Measurements from ENCODE around the gene NHERF2.
"Not testable (repeated sequence)": the region's sequence is repeated elsewhere in the genome, so short reads cannot be mapped to it uniquely, and the experiment has no call there.

Gene NHERF2

DNA sequence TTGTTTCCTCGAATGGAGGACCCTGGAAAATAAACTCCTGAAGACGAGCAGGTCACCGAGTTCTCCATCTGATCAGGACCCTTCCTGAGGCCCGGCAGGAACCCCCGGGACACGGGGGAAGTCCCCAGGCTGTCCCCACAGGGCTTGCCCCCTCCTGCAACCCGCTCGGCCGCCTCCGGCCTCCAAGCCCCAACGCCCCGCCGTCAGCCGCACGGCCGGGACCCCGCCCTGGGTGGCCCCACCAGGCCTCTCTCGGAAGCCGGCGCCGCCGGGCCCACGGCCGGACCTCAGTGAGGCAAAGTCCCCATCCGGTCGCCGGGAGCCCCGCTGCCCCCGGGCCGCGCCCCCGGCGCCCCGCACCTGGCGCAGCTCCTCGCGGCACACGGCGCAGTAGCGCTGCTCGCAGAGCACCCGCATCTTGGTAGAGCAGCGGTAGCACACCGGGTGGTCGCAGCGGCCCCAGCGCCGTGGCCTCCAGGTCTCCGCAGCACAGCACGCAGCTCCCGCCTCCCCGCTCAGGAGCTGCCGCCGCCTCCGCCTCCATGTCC, 17.5 kb upstream of the NHERF2 start:
- H3K9ac ChIP-seq (ENCODE audit: low read length) = peak overlapping the region; percentile 76
- H3K4me2 ChIP-seq (ENCODE audit: low read depth, low read length, poor library complexity, severe bottlenecking) = peak overlapping the region; percentile 92
- TF ChIP-seq, protein P1, sequence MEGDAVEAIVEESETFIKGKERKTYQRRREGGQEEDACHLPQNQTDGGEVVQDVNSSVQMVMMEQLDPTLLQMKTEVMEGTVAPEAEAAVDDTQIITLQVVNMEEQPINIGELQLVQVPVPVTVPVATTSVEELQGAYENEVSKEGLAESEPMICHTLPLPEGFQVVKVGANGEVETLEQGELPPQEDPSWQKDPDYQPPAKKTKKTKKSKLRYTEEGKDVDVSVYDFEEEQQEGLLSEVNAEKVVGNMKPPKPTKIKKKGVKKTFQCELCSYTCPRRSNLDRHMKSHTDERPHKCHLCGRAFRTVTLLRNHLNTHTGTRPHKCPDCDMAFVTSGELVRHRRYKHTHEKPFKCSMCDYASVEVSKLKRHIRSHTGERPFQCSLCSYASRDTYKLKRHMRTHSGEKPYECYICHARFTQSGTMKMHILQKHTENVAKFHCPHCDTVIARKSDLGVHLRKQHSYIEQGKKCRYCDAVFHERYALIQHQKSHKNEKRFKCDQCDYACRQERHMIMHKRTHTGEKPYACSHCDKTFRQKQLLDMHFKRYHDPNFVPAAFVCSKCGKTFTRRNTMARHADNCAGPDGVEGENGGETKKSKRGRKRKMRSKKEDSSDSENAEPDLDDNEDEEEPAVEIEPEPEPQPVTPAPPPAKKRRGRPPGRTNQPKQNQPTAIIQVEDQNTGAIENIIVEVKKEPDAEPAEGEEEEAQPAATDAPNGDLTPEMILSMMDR (IDR thresholded peaks at IDR 0.05; ENCODE audit: insufficient read depth, low read length, poor library complexity, severe bottlenecking) = no peak
- no peak for TF ChIP-seq EZH2phosphoT487 (conservative IDR thresholded peaks at IDR 0.05; ENCODE audit: low read length)
- H3K79me2 ChIP-seq (ENCODE audit: insufficient read depth, low read length) = peaks cover 50% of the 10 kb centered on the region
- no peaks in the 10 kb centered on the region for H3K9me3 ChIP-seq (ENCODE audit: insufficient read depth, low read length)
- H3K27me3 ChIP-seq (ENCODE audit: low read length) = no peaks in the 10 kb centered on the region
- H4K20me1 ChIP-seq (ENCODE audit: low read depth, low read length) = no peaks in the 10 kb centered on the region
- 0 out of 2 replicates have a peak, but pooled peaks cover 3% of the 10 kb centered on the region for H3F3A ChIP-seq (ENCODE audit: insufficient read depth)
- peak overlapping the region; percentile 54 for H3K27ac ChIP-seq (ENCODE audit: low read depth, low read length)
- H2AFZ ChIP-seq (ENCODE audit: low read depth, low read length, severe bottlenecking) = no peak overlapping the region
- peak overlapping the region; percentile 83 for H3K4me3 ChIP-seq (ENCODE audit: insufficient read depth, low read length, poor library complexity, severe bottlenecking)
- H3K36me3 ChIP-seq (ENCODE audit: low read length) = no peaks in the 10 kb centered on the region
- no peaks in the 10 kb centered on the region for H3K9me2 ChIP-seq (replicated peaks; ENCODE audit: insufficient read depth, low read length)

DNA sequence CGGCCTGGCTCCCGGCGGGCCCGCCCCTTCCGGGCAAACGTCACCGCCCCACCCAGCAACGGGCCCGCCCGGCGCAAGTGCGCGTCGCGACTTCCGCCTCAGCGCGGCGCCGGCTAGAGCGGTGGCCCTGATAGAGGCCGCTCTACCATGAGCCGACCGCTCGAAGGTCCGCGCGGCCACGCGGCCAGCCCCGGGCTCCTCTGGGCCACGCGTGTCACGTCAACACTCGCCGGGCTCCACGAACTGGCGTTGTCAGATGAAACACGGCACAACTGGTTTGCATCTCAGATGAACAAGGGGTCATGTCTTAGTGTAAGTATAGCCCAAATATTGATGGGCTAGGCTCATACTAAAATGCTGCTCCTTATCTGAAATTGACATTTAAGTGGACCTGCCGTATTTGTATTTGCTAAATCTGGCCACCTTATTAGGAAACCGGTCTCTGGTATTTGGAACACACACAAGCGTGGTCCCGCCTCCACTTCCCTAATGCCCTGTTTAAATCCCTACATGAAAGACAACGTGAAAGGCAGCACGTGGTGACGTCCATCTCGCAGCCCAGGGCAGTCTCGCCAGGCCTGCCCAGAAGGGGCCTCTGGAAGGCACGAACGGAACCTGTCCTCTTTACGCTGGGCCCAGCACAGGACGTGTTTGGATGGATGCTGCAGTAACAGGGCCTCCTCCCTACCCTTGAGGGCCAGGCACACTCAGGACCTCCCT, 16.8 kb upstream of the NHERF2 start, which contains the start of gene ZNF598:
Gene ZNF598 (minus strand): TSS at position 31 of the 720 bp plus-strand sequence.
- Histone ChIP-seq H3K4me3 (ENCODE audit: insufficient read depth, low read length, poor library complexity, severe bottlenecking) (peak within 1 kb of the TSS; percentile 83), H3K9me3 (ENCODE audit: insufficient read depth, low read length) (no peaks in the 10 kb centered on the region), H3K4me2 (ENCODE audit: low read depth, low read length, poor library complexity, severe bottlenecking) (peak within 1 kb of the TSS; percentile 92), H3K9ac (ENCODE audit: low read length) (peak within 1 kb of the TSS; percentile 76), H3K27me3 (ENCODE audit: low read length) (no peaks in the 10 kb centered on the region), H2AFZ (ENCODE audit: low read depth, low read length, severe bottlenecking) (peak within 1 kb of the TSS; percentile 28), H3K27ac (ENCODE audit: low read depth, low read length) (peak within 1 kb of the TSS; percentile 54), H3F3A (ENCODE audit: insufficient read depth) (0 out of 2 replicates have a peak, but pooled peaks cover 3% of the 10 kb centered on the region), H3K36me3 (ENCODE audit: low read length) (no peaks in the 10 kb centered on the region), H3K9me2 (replicated peaks; ENCODE audit: insufficient read depth, low read length) (no peaks in the 10 kb centered on the region), H4K20me1 (ENCODE audit: low read depth, low read length) (no peaks in the 10 kb centered on the region), H3K79me2 (ENCODE audit: insufficient read depth, low read length) (peaks cover 44% of the 10 kb centered on the region)
- TF ChIP-seq, protein P1 (IDR thresholded peaks at IDR 0.05; ENCODE audit: insufficient read depth, low read length, poor library complexity, severe bottlenecking) = no peak
- TF ChIP-seq EZH2phosphoT487 (conservative IDR thresholded peaks at IDR 0.05; ENCODE audit: low read length) = no peak

DNA sequence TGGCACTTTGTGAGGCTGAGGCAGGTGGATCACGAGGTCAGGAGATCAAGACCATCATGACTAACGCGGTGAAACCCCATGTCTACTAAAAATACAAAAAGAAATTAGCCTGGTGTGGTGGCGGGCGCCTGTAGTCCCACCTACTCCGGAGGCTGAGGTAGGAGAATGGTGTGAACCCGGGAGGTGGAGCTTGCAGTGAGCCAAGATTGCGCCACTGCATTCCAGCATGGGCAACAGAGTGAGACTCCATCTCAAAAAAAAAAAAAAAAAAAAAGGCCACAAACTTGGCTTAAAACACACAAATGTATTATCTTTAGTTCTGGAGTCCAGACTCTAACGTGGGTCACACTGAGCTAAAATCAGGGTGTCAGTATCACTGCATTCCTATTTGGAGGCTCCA, 15.0 kb upstream of the NHERF2 start:
- H3F3A ChIP-seq (ENCODE audit: insufficient read depth); H3K9me3 ChIP-seq (ENCODE audit: insufficient read depth, low read length); H3K4me2 ChIP-seq (ENCODE audit: low read depth, low read length, poor library complexity, severe bottlenecking); H3K9me2 ChIP-seq (replicated peaks; ENCODE audit: insufficient read depth, low read length); H2AFZ ChIP-seq (ENCODE audit: low read depth, low read length, severe bottlenecking); H3K4me3 ChIP-seq (ENCODE audit: insufficient read depth, low read length, poor library complexity, severe bottlenecking); H3K27me3 ChIP-seq (ENCODE audit: low read length); H4K20me1 ChIP-seq (ENCODE audit: low read depth, low read length); H3K27ac ChIP-seq (ENCODE audit: low read depth, low read length); H3K9ac ChIP-seq (ENCODE audit: low read length); H3K36me3 ChIP-seq (ENCODE audit: low read length): not testable (repeated sequence)
- H3K79me2 ChIP-seq (ENCODE audit: insufficient read depth, low read length) = peaks cover 26% of the 10 kb centered on the region

DNA sequence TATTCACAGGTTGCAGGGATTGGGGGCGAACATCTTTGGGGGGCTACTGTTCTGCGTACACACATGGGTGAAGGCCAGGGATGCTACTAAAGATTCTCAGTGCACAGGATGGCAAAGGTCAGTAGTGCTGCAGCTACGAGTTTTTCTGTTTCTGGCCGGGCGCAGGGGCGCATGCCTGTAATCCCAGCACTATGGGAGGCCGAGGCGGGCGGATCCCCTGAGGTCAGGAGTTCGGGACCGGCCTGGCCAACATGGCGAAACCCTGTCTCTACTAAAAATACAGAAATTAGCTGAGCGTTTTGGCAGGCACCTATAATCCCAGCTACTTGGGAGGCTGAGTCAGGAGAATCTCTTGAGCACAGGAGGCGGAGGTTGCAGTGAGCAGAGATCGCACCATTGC, 13.2 kb upstream of the NHERF2 start:
- TF ChIP-seq, protein P1 (IDR thresholded peaks at IDR 0.05; ENCODE audit: insufficient read depth, low read length, poor library complexity, severe bottlenecking) = no peak
- no peak for TF ChIP-seq EZH2phosphoT487 (conservative IDR thresholded peaks at IDR 0.05; ENCODE audit: low read length)
- H2AFZ ChIP-seq (ENCODE audit: low read depth, low read length, severe bottlenecking) = no peak overlapping the region
- H3K9ac ChIP-seq (ENCODE audit: low read length) = no peak overlapping the region
- H3K9me2 ChIP-seq (replicated peaks; ENCODE audit: insufficient read depth, low read length) = no peaks in the 10 kb centered on the region
- H3K79me2 ChIP-seq (ENCODE audit: insufficient read depth, low read length) = peaks cover 8% of the 10 kb centered on the region
- H3K9me3 ChIP-seq (ENCODE audit: insufficient read depth, low read length) = no peaks in the 10 kb centered on the region
- no peaks in the 10 kb centered on the region for H3K36me3 ChIP-seq (ENCODE audit: low read length)
- no peak overlapping the region for H3K4me2 ChIP-seq (ENCODE audit: low read depth, low read length, poor library complexity, severe bottlenecking)
- 0 out of 2 replicates have a peak, but pooled peaks cover under 1% of the 10 kb centered on the region for H3F3A ChIP-seq (ENCODE audit: insufficient read depth)
- no peaks in the 10 kb centered on the region for H3K27me3 ChIP-seq (ENCODE audit: low read length)
- no peak overlapping the region for H3K27ac ChIP-seq (ENCODE audit: low read depth, low read length)
- H3K4me3 ChIP-seq (ENCODE audit: insufficient read depth, low read length, poor library complexity, severe bottlenecking) = no peak overlapping the region
- H4K20me1 ChIP-seq (ENCODE audit: low read depth, low read length) = no peaks in the 10 kb centered on the region
